T-helper 1 cell treated with Interleukin-12 subunit alpha and Interleukin-12 subunit beta and Interleukin-4 antibody, amounts not matched to agents 30 ng/mL and 1 ng/mL, for 36 hours (primary cell): ENCODE measurements around the gene THAP6. TPM values are rescaled to one million over a fixed set of nuclear protein-coding genes. Genes with fewer than 3 reads are reported as not detected.

Source experiments
- intact Hi-C: fragments of 100-400 bp; cut with micrococcal nuclease; formaldehyde crosslinking; loops from one replicate; pipeline ENCODE4 v1.15.1; 2024
- total RNA-seq: library from RNA; stranded (reverse); gene quantifications from 2 replicates; pipeline ENCODE4 v1.2.3, GENCODE V29; 2022

THAP6 gene
- total RNA-seq, 1 donor from 2014 or later, result 17.8 TPM

DNA sequence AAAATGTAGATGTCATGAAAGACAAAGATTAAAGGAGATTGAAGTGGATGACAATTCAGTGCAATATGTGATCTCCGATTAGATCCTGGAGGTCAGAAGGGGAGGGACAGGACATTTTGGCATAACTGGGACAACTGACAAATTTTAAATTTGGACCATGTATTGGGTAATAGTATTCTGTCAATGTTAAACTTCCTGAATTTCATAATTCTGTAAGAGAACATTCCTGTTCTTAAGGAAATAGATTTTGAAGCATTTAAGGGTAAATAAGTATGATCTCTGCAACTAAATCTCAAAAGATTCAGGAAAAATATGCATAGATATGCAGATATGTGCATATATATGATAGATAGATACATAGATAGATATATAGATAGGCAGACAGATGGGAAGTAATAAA lies 52.6 kb downstream of the THAP6 start:
- intact Hi-C loops, result no loop called here

GRCh38 chr4:75567725-75568124 lies 53.5 kb downstream of the THAP6 start:
- intact Hi-C loops, result no loop called here

Other genes starting within 250 kb of the THAP6 start
- gene RCHY1, start 70 bp upstream of the THAP6 start, total RNA-seq, result 33.3 and 35.4 TPM in 2 replicates
- 5.9 and 6.0 TPM in 2 replicates for gene ODAPH, start 41.6 kb downstream of the THAP6 start, total RNA-seq
- gene CDKL2, start 116.1 kb downstream of the THAP6 start, total RNA-seq, result 0.49 and 0.66 TPM in 2 replicates
- gene G3BP2, start 158.9 kb downstream of the THAP6 start, total RNA-seq, result 146 and 162 TPM in 2 replicates
- gene USO1, start 210.1 kb downstream of the THAP6 start, total RNA-seq, result 50.0 and 51.2 TPM in 2 replicates